DMS114 treated with DMSO at 0.1 percent for 48 hours (cell line): ENCODE data around the gene TRAPPC3L.

ENCODE experiments used
- DNase-seq: peaks from one replicate; lab custom pipeline; 2025; ENCODE audit not compliant: unreplicated experiment; lab: John Stamatoyannopoulos, UW

Gene TRAPPC3L

GRCh38 chr6:116468293-116468692 is 77.2 kb downstream of the TRAPPC3L start:
- no peak for DNase-seq

GRCh38 chr6:116467514-116467913 is 78.0 kb downstream of the TRAPPC3L start:
- no peak for DNase-seq

GRCh38 chr6:116467096-116467495 is 78.4 kb downstream of the TRAPPC3L start:
- DNase-seq = no peak

GRCh38 chr6:116465246-116465645 is 80.2 kb downstream of the TRAPPC3L start:
- no peak for DNase-seq

GRCh38 chr6:116463301-116463700 is 82.2 kb downstream of the TRAPPC3L start:
- DNase-seq = no peak

GRCh38 chr6:116461932-116462885 is 83.3 kb downstream of the TRAPPC3L start:
- DNase-seq = peak; percentile 37

GRCh38 chr6:116461331-116461931 is 84.1 kb downstream of the TRAPPC3L start, which contains the start of gene CALHM6:
Gene CALHM6, plus strand, starts transcription at chr6:116461375. Its CDS starts 555 bp downstream, at chr6:116461930.
- DNase-seq = no peak

GRCh38 chr6:116459927-116460326 is 85.6 kb downstream of the TRAPPC3L start:
- DNase-seq = no peak

GRCh38 chr6:116458264-116458663 is 87.2 kb downstream of the TRAPPC3L start:
- no peak for DNase-seq

GRCh38 chr6:116456927-116457326 is 88.6 kb downstream of the TRAPPC3L start:
- DNase-seq = no peak

- DNase-seq = no peak
Measured at GRCh38 chr6:116456106-116456505, 89.4 kb downstream of the TRAPPC3L start.

GRCh38 chr6:116452531-116452930 is 93.0 kb downstream of the TRAPPC3L start:
- DNase-seq = no peak

- no peak for DNase-seq
Measured at GRCh38 chr6:116451916-116452315, 93.6 kb downstream of the TRAPPC3L start.

- DNase-seq = no peak
Measured at GRCh38 chr6:116450769-116451740, 94.4 kb downstream of the TRAPPC3L start.

GRCh38 chr6:116450185-116450710 is 95.2 kb downstream of the TRAPPC3L start:
- DNase-seq = no peak

- no peak for DNase-seq
Measured at GRCh38 chr6:116449565-116449964, 95.9 kb downstream of the TRAPPC3L start.

GRCh38 chr6:116447496-116448011 is 97.9 kb downstream of the TRAPPC3L start:
- DNase-seq = no peak

- no peak for DNase-seq
Measured at GRCh38 chr6:116447052-116447451, 98.4 kb downstream of the TRAPPC3L start.

GRCh38 chr6:116446399-116446798 is 99.1 kb downstream of the TRAPPC3L start:
- DNase-seq = no peak

- no peak for DNase-seq
Measured at GRCh38 chr6:116445102-116445501, 100.4 kb downstream of the TRAPPC3L start.
